NB4 (cell line): ENCODE data around the gene CTDSPL.

Source experiments
- DNase-seq: peaks from one replicate; pipeline ENCODE4 v3.0.0; 2010; ENCODE audit warnings: low read depth
- H3K4me3 ChIP-seq: one replicate; pipeline ENCODE4 v1.5.1; 2011; ENCODE audit warnings: mild to moderate bottlenecking, low read depth, low read length, moderate library complexity
- MYC ChIP-seq: IDR thresholded peaks from 2 replicates; pipeline ENCODE4 v1.6.1; 2011; ENCODE audit warnings: low read depth, low read length
- POLR2A ChIP-seq: IDR thresholded peaks from 2 replicates; pipeline ENCODE4 v1.6.1; 2011; ENCODE audit warnings: mild to moderate bottlenecking; ENCODE audit not compliant: insufficient read length; ENCODE audit errors: extremely low read depth
- TF ChIP-seq, protein P1 (sequence below): IDR thresholded peaks from one replicate; pipeline ENCODE4 v1.5.1; 2012; ENCODE audit warnings: low read depth, low read length
- TF ChIP-seq, protein P2 (sequence below): IDR thresholded peaks from 2 replicates; pipeline ENCODE4 v1.6.1; 2011; ENCODE audit warnings: low read depth, low read length

CTDSPL gene

DNA sequence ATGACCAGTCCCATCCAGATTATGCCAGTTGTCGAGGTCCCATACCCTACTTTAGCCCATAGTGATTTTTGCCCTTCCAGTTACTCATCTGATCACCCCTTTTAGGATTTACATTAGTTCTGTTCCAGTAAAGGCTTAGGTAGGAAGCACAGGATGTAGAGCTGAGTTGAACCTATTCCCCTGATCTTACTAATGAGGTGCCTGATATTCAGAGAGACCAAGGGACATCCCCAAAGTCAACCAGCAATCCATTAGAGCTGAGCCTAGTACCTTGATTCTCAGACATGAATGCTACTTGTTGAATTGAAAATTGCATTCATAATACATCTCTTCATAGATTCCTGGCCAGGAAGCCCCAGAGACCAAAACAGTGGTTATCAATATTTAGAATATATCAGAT is 24.7 kb downstream of the CTDSPL start:
- no peak overlapping the region for H3K4me3 ChIP-seq
- TF ChIP-seq, protein P1, sequence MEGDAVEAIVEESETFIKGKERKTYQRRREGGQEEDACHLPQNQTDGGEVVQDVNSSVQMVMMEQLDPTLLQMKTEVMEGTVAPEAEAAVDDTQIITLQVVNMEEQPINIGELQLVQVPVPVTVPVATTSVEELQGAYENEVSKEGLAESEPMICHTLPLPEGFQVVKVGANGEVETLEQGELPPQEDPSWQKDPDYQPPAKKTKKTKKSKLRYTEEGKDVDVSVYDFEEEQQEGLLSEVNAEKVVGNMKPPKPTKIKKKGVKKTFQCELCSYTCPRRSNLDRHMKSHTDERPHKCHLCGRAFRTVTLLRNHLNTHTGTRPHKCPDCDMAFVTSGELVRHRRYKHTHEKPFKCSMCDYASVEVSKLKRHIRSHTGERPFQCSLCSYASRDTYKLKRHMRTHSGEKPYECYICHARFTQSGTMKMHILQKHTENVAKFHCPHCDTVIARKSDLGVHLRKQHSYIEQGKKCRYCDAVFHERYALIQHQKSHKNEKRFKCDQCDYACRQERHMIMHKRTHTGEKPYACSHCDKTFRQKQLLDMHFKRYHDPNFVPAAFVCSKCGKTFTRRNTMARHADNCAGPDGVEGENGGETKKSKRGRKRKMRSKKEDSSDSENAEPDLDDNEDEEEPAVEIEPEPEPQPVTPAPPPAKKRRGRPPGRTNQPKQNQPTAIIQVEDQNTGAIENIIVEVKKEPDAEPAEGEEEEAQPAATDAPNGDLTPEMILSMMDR: no peak
- no peak for TF ChIP-seq POLR2A
- TF ChIP-seq MYC: no peak
- TF ChIP-seq, protein P2, sequence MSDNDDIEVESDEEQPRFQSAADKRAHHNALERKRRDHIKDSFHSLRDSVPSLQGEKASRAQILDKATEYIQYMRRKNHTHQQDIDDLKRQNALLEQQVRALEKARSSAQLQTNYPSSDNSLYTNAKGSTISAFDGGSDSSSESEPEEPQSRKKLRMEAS: no peak
- no peak for DNase-seq

GRCh38 chr3:37887062-37887461 is 25.4 kb downstream of the CTDSPL start:
- TF ChIP-seq, protein P1: no peak
- TF ChIP-seq MYC: no peak
- TF ChIP-seq POLR2A: no peak
- TF ChIP-seq, protein P2: no peak
- DNase-seq: no peak
- H3K4me3 ChIP-seq: no peak overlapping the region

DNA sequence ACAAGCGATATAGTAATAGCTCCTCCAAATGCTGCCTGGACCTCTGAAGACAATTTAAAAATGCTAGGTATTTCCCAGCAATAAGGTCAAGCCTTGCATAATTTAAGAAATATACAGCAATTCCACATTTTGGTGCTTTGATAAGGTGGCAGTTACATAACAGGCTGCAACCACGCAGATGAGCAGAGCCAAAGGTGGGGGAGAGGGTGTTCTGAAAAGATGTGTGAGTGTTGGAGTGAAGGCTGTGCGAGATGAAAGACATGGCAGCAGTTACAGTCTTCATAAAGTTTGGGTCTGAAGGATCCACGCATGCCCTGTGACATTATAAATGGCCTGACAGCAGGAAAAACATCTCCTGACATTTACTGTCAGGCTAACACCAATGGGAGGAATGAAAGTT is 26.1 kb downstream of the CTDSPL start:
- no peak for DNase-seq
- H3K4me3 ChIP-seq: no peak overlapping the region
- TF ChIP-seq POLR2A (no peak), MYC (no peak)
- TF ChIP-seq, protein P1: no peak
- TF ChIP-seq, protein P2: no peak

GRCh38 chr3:37888421-37888820 is 26.7 kb downstream of the CTDSPL start:
- no peak for DNase-seq
- no peak overlapping the region for H3K4me3 ChIP-seq
- TF ChIP-seq, protein P1: no peak
- TF ChIP-seq, protein P2: no peak
- no peak for TF ChIP-seq POLR2A
- TF ChIP-seq MYC: no peak

DNA sequence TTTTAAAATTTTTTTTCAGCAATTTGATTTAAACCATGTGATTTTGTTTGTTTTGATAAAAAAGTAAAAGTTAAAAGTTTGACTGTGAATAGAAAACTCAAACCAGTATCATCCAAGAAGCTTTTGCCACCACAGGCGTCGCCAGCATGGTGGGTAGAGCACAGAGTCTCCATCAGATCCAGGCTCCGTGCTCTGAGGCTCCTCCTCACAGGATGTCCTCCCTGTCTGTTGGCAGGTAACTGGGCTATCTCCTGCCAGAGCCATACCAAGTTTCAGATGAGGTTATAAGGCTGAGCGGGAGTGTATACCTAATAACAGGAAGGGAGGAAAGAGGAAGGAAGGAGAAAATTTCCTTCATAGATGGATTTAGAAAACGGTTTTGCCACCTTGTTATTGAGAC is 28.8 kb downstream of the CTDSPL start:
- no peak for DNase-seq
- H3K4me3 ChIP-seq: no peak overlapping the region
- TF ChIP-seq, protein P1: no peak
- no peak for TF ChIP-seq POLR2A
- TF ChIP-seq, protein P2: no peak
- no peak for TF ChIP-seq MYC

DNA sequence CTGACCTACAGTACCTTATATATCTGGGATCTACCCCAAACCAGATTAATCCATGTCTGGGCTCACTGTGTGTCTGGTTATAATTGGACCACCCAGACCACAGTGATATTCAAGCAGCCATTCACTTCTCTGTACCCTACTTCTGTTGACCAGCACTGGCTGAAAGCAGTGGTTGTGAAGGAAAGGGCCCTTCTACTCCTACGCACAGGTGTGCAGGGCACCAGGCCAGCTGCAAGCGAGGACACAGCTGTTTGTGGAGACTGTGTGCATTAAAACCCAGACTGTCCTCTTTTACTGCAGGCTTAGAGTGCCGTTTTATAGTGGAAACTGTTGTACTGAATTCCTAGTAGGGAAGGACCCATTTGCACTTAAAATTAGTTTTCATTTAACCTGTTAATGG is 29.5 kb downstream of the CTDSPL start:
- DNase-seq: no peak
- TF ChIP-seq POLR2A (no peak), MYC (no peak)
- TF ChIP-seq, protein P2: no peak
- TF ChIP-seq, protein P1: no peak
- H3K4me3 ChIP-seq: no peak overlapping the region
